ENCODE results near the gene MYO10. TPM values are rescaled to one million over a fixed set of nuclear protein-coding genes. Genes with fewer than 3 reads are reported as not detected.

Gene MYO10
- total RNA-seq, 1 experiment from 2014 or later, result 71.9 TPM

GRCh38 chr5:16897800-16898199 lies 38.3 kb downstream of the MYO10 start:
- no peak for TF ChIP-seq TCF7L2 (IDR thresholded peaks at IDR 0.05; ENCODE audit: low read depth, low read length)
- in situ Hi-C loops (cut with HindIII; ENCODE audit: low pct_unique_long_range_greater_than_20kb, low sequenced_read_pairs), result no loop called here
- H3K27ac ChIP-seq (ENCODE audit: low read length), result peak overlapping the region; percentile 98
- no peak for DNase-seq (ENCODE audit: low read depth, low spot score)
- H3K4me1 ChIP-seq (ENCODE audit: control insufficient read depth, insufficient read depth, low read length), result peaks cover 91% of the 10 kb centered on the region
- BruUV-seq (replicated peaks), result no TSS peak
- no peaks in the 10 kb centered on the region for H3K9me3 ChIP-seq (ENCODE audit: control insufficient read depth, insufficient read depth, low read depth, low read length)
- no peaks in the 10 kb centered on the region; the same call in 1 of the 2 replicates for H3K36me3 ChIP-seq (ENCODE audit: control insufficient read depth, insufficient read depth, low read length)
- H3K27me3 ChIP-seq (ENCODE audit: control insufficient read depth, insufficient read depth, low read length), result no peaks in the 10 kb centered on the region
- ChIA-PET POLR2A (no interaction called here), CTCF (no interaction called here)
- peak overlapping the region; percentile 4 to 41; a peak in 3 of 4 replicates for H3K4me3 ChIP-seq (ENCODE audit: low read depth in 2 of 2, low read length in 2 of 2)
- ATAC-seq, result no peak
- intact Hi-C loops (cut with micrococcal nuclease; ENCODE audit: unreplicated experiment), result no loop called here

- H3K27ac ChIP-seq (ENCODE audit: low read length), result peak overlapping the region; percentile 98
- no peaks in the 10 kb centered on the region for H3K9me3 ChIP-seq (ENCODE audit: control insufficient read depth, insufficient read depth, low read depth, low read length)
- H3K36me3 ChIP-seq (ENCODE audit: control insufficient read depth, insufficient read depth, low read length), result no peaks in the 10 kb centered on the region; the same call in 1 of the 2 replicates
- no peak for TF ChIP-seq CTCF (IDR thresholded peaks at IDR 0.05)
- no peak for TF ChIP-seq SIN3A (IDR thresholded peaks at IDR 0.05; ENCODE audit: borderline replicate concordance, insufficient read depth, low read depth, low read length)
- TF ChIP-seq POLR2AphosphoS5 (IDR thresholded peaks at IDR 0.05; ENCODE audit: low read depth, low read length), result peak; percentile 54; the same call in 1 of the 2 replicates
- peak; percentile 91 for TF ChIP-seq TCF7L2 (IDR thresholded peaks at IDR 0.05; ENCODE audit: low read depth, low read length)
- no peak for TF ChIP-seq REST (IDR thresholded peaks at IDR 0.05; ENCODE audit: insufficient read depth in 1 of 2, low read depth in 2 of 2, low read length in 1 of 2)
- in situ Hi-C loops (cut with HindIII; ENCODE audit: low pct_unique_long_range_greater_than_20kb, low sequenced_read_pairs), result no loop called here
- peaks cover 91% of the 10 kb centered on the region for H3K4me1 ChIP-seq (ENCODE audit: control insufficient read depth, insufficient read depth, low read length)
- no peaks in the 10 kb centered on the region for H3K27me3 ChIP-seq (ENCODE audit: control insufficient read depth, insufficient read depth, low read length)
- BruUV-seq (replicated peaks), result no TSS peak
- H3K4me3 ChIP-seq (ENCODE audit: low read depth in 2 of 2, low read length in 2 of 2), result peak overlapping the region; percentile 4 to 41; a peak in 3 of 4 replicates
- peak; percentile 44 for ATAC-seq
- ChIA-PET CTCF (no interaction called here), POLR2A (no interaction called here)
- intact Hi-C loops (cut with micrococcal nuclease; ENCODE audit: unreplicated experiment), result no loop called here
- DNase-seq (ENCODE audit: low read depth, low spot score), result no peak
Measured at GRCh38 chr5:16897284-16897704, 38.8 kb downstream of the MYO10 start.

GRCh38 chr5:16896767-16897166 lies 39.3 kb downstream of the MYO10 start:
- DNase-seq (ENCODE audit: low read depth, low spot score) (no peak), ATAC-seq (no peak)
- intact Hi-C loops (cut with micrococcal nuclease; ENCODE audit: unreplicated experiment) (no loop called here), in situ Hi-C loops (cut with HindIII; ENCODE audit: low pct_unique_long_range_greater_than_20kb, low sequenced_read_pairs) (no loop called here)
- H3K9me3 ChIP-seq (ENCODE audit: control insufficient read depth, insufficient read depth, low read depth, low read length), result no peaks in the 10 kb centered on the region
- TF ChIP-seq CTCF (IDR thresholded peaks at IDR 0.05) (no peak), TCF7L2 (IDR thresholded peaks at IDR 0.05; ENCODE audit: low read depth, low read length) (no peak), REST (IDR thresholded peaks at IDR 0.05; ENCODE audit: insufficient read depth in 1 of 2, low read depth in 2 of 2, low read length in 1 of 2) (no peak), POLR2AphosphoS5 (IDR thresholded peaks at IDR 0.05; ENCODE audit: low read depth, low read length) (no peak), SIN3A (IDR thresholded peaks at IDR 0.05; ENCODE audit: borderline replicate concordance, insufficient read depth, low read depth, low read length) (no peak)
- no peaks in the 10 kb centered on the region for H3K27me3 ChIP-seq (ENCODE audit: control insufficient read depth, insufficient read depth, low read length)
- H3K4me3 ChIP-seq (ENCODE audit: low read depth in 2 of 2, low read length in 2 of 2), result peak overlapping the region in 1 of 2 experiments; percentile 25; a peak in 2 of 4 replicates
- no peaks in the 10 kb centered on the region; the same call in 1 of the 2 replicates for H3K36me3 ChIP-seq (ENCODE audit: control insufficient read depth, insufficient read depth, low read length)
- peak overlapping the region; percentile 98 for H3K27ac ChIP-seq (ENCODE audit: low read length)
- POLR2A ChIA-PET, result no interaction called here
- peaks cover 93% of the 10 kb centered on the region for H3K4me1 ChIP-seq (ENCODE audit: control insufficient read depth, insufficient read depth, low read length)
- BruUV-seq (replicated peaks), result no TSS peak
- CTCF ChIA-PET, result no interaction called here

All from Panc1 (cell line).